HAP-1 (cell line): ENCODE data around the gene POLR1D.

Experiments used
- DNase-seq, 2 experiments: peaks; one replicate each; pipeline ENCODE4 v3.0.0-alpha.2; 2016 to 2020; ENCODE audit warnings: low spot score in 2 of 2
- H3K27me3 ChIP-seq: fragments of 250-450 bp; sonication (Bioruptor Pico); 2 replicates; pipeline ENCODE4 v1.5.1; 2020; ENCODE audit warnings: low read depth, mild to moderate bottlenecking, moderate library complexity
- H3K36me3 ChIP-seq: fragments of 250-450 bp; sonication (Bioruptor Pico); replicated peaks from 2 replicates; pipeline ENCODE4 v1.5.1; 2020; ENCODE audit warnings: mild to moderate bottlenecking
- H3K4me1 ChIP-seq: fragments of 250-450 bp; sonication (Bioruptor Pico); 2 replicates; pipeline ENCODE4 v1.5.1; 2020; ENCODE audit warnings: mild to moderate bottlenecking
- H3K4me3 ChIP-seq: fragments of 250-450 bp; sonication (Bioruptor Pico); 2 replicates; pipeline ENCODE4 v1.5.1; 2020; ENCODE audit warnings: mild to moderate bottlenecking, moderate library complexity
- H3K9me3 ChIP-seq: fragments of 250-450 bp; sonication (Bioruptor Pico); 2 replicates; pipeline ENCODE4 v1.5.1; 2020; ENCODE audit warnings: mild to moderate bottlenecking, moderate library complexity
- in situ Hi-C: fragments of 300-500 bp; cut with MboI; formaldehyde crosslinking; loops from 3 replicates; pipeline ENCODE4 v1.14.3; 2020; ENCODE audit warnings: low sequenced_read_pairs, inconsistent platforms, mixed read lengths

Gene POLR1D

GRCh38 chr13:27599845-27600553, 21.7 kb upstream of the POLR1D start:
- no peak overlapping the region for H3K4me3 ChIP-seq

GRCh38 chr13:27600711-27601110, 21.0 kb upstream of the POLR1D start:
- Histone ChIP-seq H3K9me3 (no peaks in the 10 kb centered on the region), H3K36me3 (no peaks in the 10 kb centered on the region), H3K4me1 (peaks cover 10% of the 10 kb centered on the region), H3K4me3 (no peak overlapping the region), H3K27me3 (no peaks in the 10 kb centered on the region)
- in situ Hi-C loops, result no loop called here
- no peak for DNase-seq

More at GRCh38 chr13:27599845-27600553, 21.7 kb upstream of the POLR1D start:
- H3K36me3 ChIP-seq, result no peaks in the 10 kb centered on the region
- in situ Hi-C loops, result no loop called here
- peaks cover 10% of the 10 kb centered on the region for H3K4me1 ChIP-seq
- DNase-seq, result no peak
- H3K9me3 ChIP-seq, result no peaks in the 10 kb centered on the region
- H3K27me3 ChIP-seq, result no peaks in the 10 kb centered on the region

- in situ Hi-C loops, result no loop called here
These were observed 20.5 kb upstream of the POLR1D start for GRCh38 chr13:27601208-27601607.

GRCh38 chr13:27601803-27602202, 19.9 kb upstream of the POLR1D start:
- no peak for DNase-seq
- in situ Hi-C loops, result no loop called here
- Histone ChIP-seq H3K4me1 (peaks cover 3% of the 10 kb centered on the region), H3K36me3 (no peaks in the 10 kb centered on the region), H3K9me3 (no peaks in the 10 kb centered on the region), H3K27me3 (no peaks in the 10 kb centered on the region), H3K4me3 (no peak overlapping the region)

More at GRCh38 chr13:27601208-27601607, 20.5 kb upstream of the POLR1D start:
- Histone ChIP-seq H3K9me3 (no peaks in the 10 kb centered on the region), H3K27me3 (no peaks in the 10 kb centered on the region), H3K4me3 (no peak overlapping the region), H3K36me3 (no peaks in the 10 kb centered on the region), H3K4me1 (peaks cover 9% of the 10 kb centered on the region)
- DNase-seq, result no peak

- no peaks in the 10 kb centered on the region for H3K4me1 ChIP-seq
- in situ Hi-C loops, result no loop called here
- no peaks in the 10 kb centered on the region for H3K9me3 ChIP-seq
- no peaks in the 10 kb centered on the region for H3K27me3 ChIP-seq
- DNase-seq, result no peak
- no peaks in the 10 kb centered on the region for H3K36me3 ChIP-seq
- no peak overlapping the region for H3K4me3 ChIP-seq
These were observed 16.6 kb upstream of the POLR1D start for GRCh38 chr13:27605099-27605498.

GRCh38 chr13:27605610-27606200, 16.0 kb upstream of the POLR1D start:
- Histone ChIP-seq H3K4me3 (no peak overlapping the region), H3K9me3 (no peaks in the 10 kb centered on the region), H3K27me3 (no peaks in the 10 kb centered on the region), H3K4me1 (no peaks in the 10 kb centered on the region), H3K36me3 (no peaks in the 10 kb centered on the region)
- in situ Hi-C loops, result no loop called here
- DNase-seq, result no peak

- in situ Hi-C loops, result no loop called here
- Histone ChIP-seq H3K4me1 (no peaks in the 10 kb centered on the region), H3K9me3 (no peaks in the 10 kb centered on the region), H3K4me3 (no peak overlapping the region), H3K27me3 (no peaks in the 10 kb centered on the region), H3K36me3 (no peaks in the 10 kb centered on the region)
- DNase-seq, result no peak
These were observed 14.6 kb upstream of the POLR1D start for GRCh38 chr13:27607125-27607524.

GRCh38 chr13:27613628-27614027, 8.1 kb upstream of the POLR1D start:
- DNase-seq, result no peak
- Histone ChIP-seq H3K36me3 (no peaks in the 10 kb centered on the region), H3K9me3 (no peaks in the 10 kb centered on the region), H3K4me1 (peaks cover 1% of the 10 kb centered on the region; the same call in 1 of the 2 replicates), H3K4me3 (no peak overlapping the region), H3K27me3 (no peaks in the 10 kb centered on the region)
- in situ Hi-C loops, result no loop called here

- Histone ChIP-seq H3K4me1 (peaks cover 17% of the 10 kb centered on the region), H3K27me3 (no peaks in the 10 kb centered on the region), H3K9me3 (no peaks in the 10 kb centered on the region), H3K36me3 (peaks cover 3% of the 10 kb centered on the region), H3K4me3 (no peak overlapping the region)
- DNase-seq, result no peak
- in situ Hi-C loops, result no loop called here
These were observed 3.8 kb upstream of the POLR1D start for GRCh38 chr13:27617881-27618321.

- peaks cover 27% of the 10 kb centered on the region for H3K4me1 ChIP-seq
- peaks cover 14% of the 10 kb centered on the region for H3K36me3 ChIP-seq
- H3K9me3 ChIP-seq, result no peaks in the 10 kb centered on the region
- peak in 1 of 2 experiments; percentile 16 for DNase-seq
- H3K27me3 ChIP-seq, result no peaks in the 10 kb centered on the region
- peak overlapping the region; percentile 84 for H3K4me3 ChIP-seq
- in situ Hi-C loops, result no loop called here
These were observed 2.5 kb upstream of the POLR1D start for GRCh38 chr13:27619093-27619727.

GRCh38 chr13:27619728-27620376, 1.8 kb upstream of the POLR1D start:
- H3K27me3 ChIP-seq, result no peaks in the 10 kb centered on the region
- in situ Hi-C loops, result no loop called here
- H3K4me3 ChIP-seq, result peak overlapping the region; percentile 84
- no peaks in the 10 kb centered on the region for H3K9me3 ChIP-seq
- DNase-seq, result peak in 1 of 2 experiments; percentile 38
- H3K4me1 ChIP-seq, result peaks cover 27% of the 10 kb centered on the region
- peaks cover 14% of the 10 kb centered on the region for H3K36me3 ChIP-seq

- peaks cover 14% of the 10 kb centered on the region for H3K36me3 ChIP-seq
- H3K4me1 ChIP-seq, result peaks cover 28% of the 10 kb centered on the region
- in situ Hi-C loops, result no loop called here
- no peaks in the 10 kb centered on the region for H3K9me3 ChIP-seq
- H3K4me3 ChIP-seq, result peak within 1 kb of the TSS; percentile 84
- H3K27me3 ChIP-seq, result no peaks in the 10 kb centered on the region
- peak; percentile 93 to 97 for DNase-seq
These were observed 1.1 kb upstream of the POLR1D start, which contains the start of gene LNX2 for GRCh38 chr13:27620377-27621115. LNX2 (minus strand) TSS chr13:27620529; CDS start chr13:27581703, 38,826 bp downstream.

- DNase-seq, result peak in 1 of 2 experiments; percentile 55
- peaks cover 33% of the 10 kb centered on the region for H3K4me1 ChIP-seq
- in situ Hi-C loops, result no loop called here
- peaks cover 14% of the 10 kb centered on the region for H3K36me3 ChIP-seq
- peak overlapping the region; percentile 84 for H3K4me3 ChIP-seq
- no peaks in the 10 kb centered on the region for H3K9me3 ChIP-seq
- H3K27me3 ChIP-seq, result no peaks in the 10 kb centered on the region
These were observed 651 bp upstream of the POLR1D start for GRCh38 chr13:27621116-27621365.
